Uterus (tissue), 2 donors: Measurements from ENCODE around the gene NTRK1.

ENCODE experiments used
- POLR2A ChIP-seq, 2 donors: fragments of 450-650 bp; IDR thresholded peaks; one replicate each; pipeline ENCODE4 v1.6.1; 2016; ENCODE audit warnings: antibody characterized with exemption in 2 of 2, mild to moderate bottlenecking in 1 of 2, moderate library complexity in 1 of 2
- TF ChIP-seq, protein P1 (sequence below), 4 experiments: fragments of 200-600 bp in 2 of 4; fragments of 450-650 bp in 2 of 4; sonication (generic) in 2 of 4; IDR thresholded peaks; one replicate each; pipeline ENCODE4 v1.5.1; 2016 to 2019; ENCODE audit warnings: antibody characterized with exemption in 4 of 4, mild to moderate bottlenecking in 2 of 4, moderate library complexity in 1 of 4

- TF ChIP-seq, protein P1, sequence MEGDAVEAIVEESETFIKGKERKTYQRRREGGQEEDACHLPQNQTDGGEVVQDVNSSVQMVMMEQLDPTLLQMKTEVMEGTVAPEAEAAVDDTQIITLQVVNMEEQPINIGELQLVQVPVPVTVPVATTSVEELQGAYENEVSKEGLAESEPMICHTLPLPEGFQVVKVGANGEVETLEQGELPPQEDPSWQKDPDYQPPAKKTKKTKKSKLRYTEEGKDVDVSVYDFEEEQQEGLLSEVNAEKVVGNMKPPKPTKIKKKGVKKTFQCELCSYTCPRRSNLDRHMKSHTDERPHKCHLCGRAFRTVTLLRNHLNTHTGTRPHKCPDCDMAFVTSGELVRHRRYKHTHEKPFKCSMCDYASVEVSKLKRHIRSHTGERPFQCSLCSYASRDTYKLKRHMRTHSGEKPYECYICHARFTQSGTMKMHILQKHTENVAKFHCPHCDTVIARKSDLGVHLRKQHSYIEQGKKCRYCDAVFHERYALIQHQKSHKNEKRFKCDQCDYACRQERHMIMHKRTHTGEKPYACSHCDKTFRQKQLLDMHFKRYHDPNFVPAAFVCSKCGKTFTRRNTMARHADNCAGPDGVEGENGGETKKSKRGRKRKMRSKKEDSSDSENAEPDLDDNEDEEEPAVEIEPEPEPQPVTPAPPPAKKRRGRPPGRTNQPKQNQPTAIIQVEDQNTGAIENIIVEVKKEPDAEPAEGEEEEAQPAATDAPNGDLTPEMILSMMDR (IDR thresholded peaks at IDR 0.05), result no peak
- no peak for TF ChIP-seq POLR2A (IDR thresholded peaks at IDR 0.05)
Measured at GRCh38 chr1:156928043-156928602, 67.5 kb downstream of the NTRK1 start.
